CD4-positive, alpha-beta T cell (primary cell): ENCODE data around the gene PSD. TPM values are rescaled to one million over a fixed set of nuclear protein-coding genes. Genes with fewer than 3 reads are reported as not detected.

Experiments
- ATAC-seq: fragments of 200-7000 bp; cut with Tn5 transposase; one replicate; pipeline ENCODE4 v1.10.0; 2022; ENCODE audit warnings: mild to moderate bottlenecking; ENCODE audit not compliant: poor library complexity
- CTCF ChIA-PET: fragments of 350-600 bp; sonication (Branson Sonifier 250); formaldehyde crosslinking; loops from one replicate; lab custom pipeline; 2021; ENCODE audit warnings: antibody characterized with exemption, inconsistent platforms; lab: Charles Lee
- POLR2A ChIA-PET: fragments of 350-600 bp; sonication (Branson Sonifier 250); formaldehyde crosslinking; loops from one replicate; lab custom pipeline; 2021; ENCODE audit warnings: antibody characterized with exemption, inconsistent platforms; lab: Charles Lee
- DNase-seq, 14 experiments: peaks; one replicate each; pipeline ENCODE4 v3.0.0-alpha.2; 2013 to 2020; ENCODE audit warnings: mixed read lengths in 2 of 14
- H3K27ac ChIP-seq, 2 donors: one replicate each; pipeline versions ENCODE4 v1.5.1 to v1.7.0; 2013; ENCODE audit warnings: low read length in 2 of 2, low read depth in 1 of 2, mild to moderate bottlenecking in 1 of 2
- H3K27me3 ChIP-seq, 2 experiments: 1 replicate in 1 of 2; 2 replicates in 1 of 2; pipeline versions ENCODE4 v1.6.1 to v1.7.0; 2013; ENCODE audit warnings: low read length in 2 of 2, control low read depth in 1 of 2, mild to moderate bottlenecking in 1 of 2, moderate library complexity in 1 of 2; ENCODE audit not compliant: insufficient read depth in 2 of 2, control insufficient read depth in 1 of 2
- H3K36me3 ChIP-seq: one replicate; pipeline ENCODE4 v1.6.1; 2013; ENCODE audit warnings: low read length, control low read depth; ENCODE audit not compliant: insufficient read depth
- H3K4me1 ChIP-seq: one replicate; pipeline ENCODE4 v1.6.1; 2013; ENCODE audit warnings: low read length, control low read depth; ENCODE audit not compliant: insufficient read depth
- H3K4me3 ChIP-seq: one replicate; pipeline ENCODE4 v1.5.1; 2013; ENCODE audit warnings: mild to moderate bottlenecking, low read length, moderate library complexity
- H3K9me3 ChIP-seq, 2 experiments: 1 replicate in 1 of 2; 2 replicates in 1 of 2; pipeline versions ENCODE4 v1.6.1 to v1.7.0; 2013; ENCODE audit warnings: low read length in 2 of 2, mild to moderate bottlenecking in 2 of 2, control low read depth in 1 of 2, moderate library complexity in 1 of 2; ENCODE audit not compliant: control insufficient read depth in 1 of 2, insufficient read depth in 1 of 2
- H3K27ac Mint-ChIP-seq: one replicate; pipeline ENCODE4 v1.8.0; 2020; ENCODE audit warnings: mixed read lengths
- H3K27me3 Mint-ChIP-seq: one replicate; pipeline ENCODE4 v1.8.0; 2021; ENCODE audit warnings: mixed read lengths
- H3K36me3 Mint-ChIP-seq: one replicate; pipeline ENCODE4 v1.8.0; 2021; ENCODE audit warnings: low read depth, mixed read lengths
- H3K4me1 Mint-ChIP-seq: one replicate; pipeline ENCODE4 v1.8.0; 2021; ENCODE audit warnings: low read depth, mixed read lengths
- H3K4me3 Mint-ChIP-seq: one replicate; pipeline ENCODE4 v1.8.0; 2020; ENCODE audit warnings: mild to moderate bottlenecking, mixed read lengths
- H3K9me3 Mint-ChIP-seq: one replicate; pipeline ENCODE4 v1.8.0; 2020; ENCODE audit warnings: mixed read lengths
- intact Hi-C, 2 experiments: fragments of 100-400 bp; cut with DNase I in 1 of 2; cut with micrococcal nuclease in 1 of 2; formaldehyde crosslinking; loops; one replicate each; pipeline versions ENCODE4 v1.15.1 to v1.9.0; 2023 to 2025; cut with DNase I, micrococcal nuclease
- total RNA-seq, 174 experiments: library from RNA in 2 of 174; stranded (reverse) in 2 of 174; gene quantifications; one replicate each; pipeline ENCODE4 v1.2.3 and lab custom pipeline; 2021 to 2026
- TF ChIP-seq, protein P1 (sequence below): fragments of 200-600 bp; IDR thresholded peaks from one replicate; pipeline ENCODE4 v1.8.0; 2022; ENCODE audit warnings: antibody characterized with exemption, mild to moderate bottlenecking

The PSD gene
- total RNA-seq, 2 experiments from 2014 or later = 16.7 to 17.8 TPM

DNA sequence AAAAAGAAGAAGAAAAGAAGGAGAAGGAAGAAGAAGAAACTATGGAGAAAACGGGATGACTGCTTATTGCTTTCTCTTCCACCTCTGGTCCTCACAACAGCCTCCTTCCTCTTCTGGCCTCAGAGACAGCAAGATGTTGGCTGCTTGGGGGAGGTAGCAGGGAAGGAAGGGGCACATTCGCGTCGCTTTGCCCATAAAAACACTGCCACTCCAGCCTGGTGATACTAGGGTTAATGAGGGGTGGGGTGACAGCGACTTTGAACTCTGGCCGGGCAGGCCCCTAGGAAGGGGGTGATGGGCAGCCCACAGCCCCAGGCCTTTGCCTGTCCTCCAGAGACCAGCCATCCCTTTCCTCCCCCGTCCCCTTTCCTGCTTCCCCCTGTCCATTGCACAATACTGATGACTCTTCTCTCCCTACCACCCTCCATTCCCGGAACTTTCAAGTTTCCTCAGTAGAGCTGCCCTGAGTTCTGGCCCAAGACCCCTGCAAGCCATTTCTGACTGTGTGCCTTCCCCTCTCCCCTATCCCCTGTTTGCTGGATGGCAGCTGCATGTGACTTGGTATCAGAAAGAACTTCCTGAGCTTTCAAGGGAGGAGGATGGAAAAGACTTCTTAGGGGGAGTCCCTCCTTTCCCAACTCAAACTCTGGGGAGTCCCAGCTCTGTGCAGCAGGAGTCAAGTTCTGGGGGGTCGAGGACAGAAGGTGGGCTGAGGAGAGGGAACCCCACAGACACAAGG, 16.0 kb upstream of the PSD start:
- no peaks in the 10 kb centered on the region for H3K27me3 Mint-ChIP-seq
- Histone ChIP-seq H3K27ac (peak overlapping the region; percentile 59 to 71), H3K4me1 (peaks cover 68% of the 10 kb centered on the region), H3K27me3 (no peaks in the 10 kb centered on the region), H3K36me3 (peaks cover 2% of the 10 kb centered on the region), H3K9me3 (no peaks in the 10 kb centered on the region), H3K4me3 (no peak overlapping the region)
- peaks cover 64% of the 10 kb centered on the region for H3K4me1 Mint-ChIP-seq
- POLR2A ChIA-PET = interaction anchor here (1.0 to 5.9 kb wide), 5 partner anchors 14 to 211 kb away, joined by 3 to 131 read pairs (median 13); partner anchors contain the start of genes C10orf95, FBXL15 and GBF1
- peak in 1 of 14 experiments; percentile 20 for DNase-seq
- TF ChIP-seq, protein P1, sequence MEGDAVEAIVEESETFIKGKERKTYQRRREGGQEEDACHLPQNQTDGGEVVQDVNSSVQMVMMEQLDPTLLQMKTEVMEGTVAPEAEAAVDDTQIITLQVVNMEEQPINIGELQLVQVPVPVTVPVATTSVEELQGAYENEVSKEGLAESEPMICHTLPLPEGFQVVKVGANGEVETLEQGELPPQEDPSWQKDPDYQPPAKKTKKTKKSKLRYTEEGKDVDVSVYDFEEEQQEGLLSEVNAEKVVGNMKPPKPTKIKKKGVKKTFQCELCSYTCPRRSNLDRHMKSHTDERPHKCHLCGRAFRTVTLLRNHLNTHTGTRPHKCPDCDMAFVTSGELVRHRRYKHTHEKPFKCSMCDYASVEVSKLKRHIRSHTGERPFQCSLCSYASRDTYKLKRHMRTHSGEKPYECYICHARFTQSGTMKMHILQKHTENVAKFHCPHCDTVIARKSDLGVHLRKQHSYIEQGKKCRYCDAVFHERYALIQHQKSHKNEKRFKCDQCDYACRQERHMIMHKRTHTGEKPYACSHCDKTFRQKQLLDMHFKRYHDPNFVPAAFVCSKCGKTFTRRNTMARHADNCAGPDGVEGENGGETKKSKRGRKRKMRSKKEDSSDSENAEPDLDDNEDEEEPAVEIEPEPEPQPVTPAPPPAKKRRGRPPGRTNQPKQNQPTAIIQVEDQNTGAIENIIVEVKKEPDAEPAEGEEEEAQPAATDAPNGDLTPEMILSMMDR = no peak
- intact Hi-C loops = loop anchor here (1.0 to 5.0 kb wide), 2 partner anchors 15 to 68 kb away; partner anchors contain the start of genes ACTR1A (in 1 of the 2) and SUFU (in 1 of the 2)
- CTCF ChIA-PET = interaction anchor here (0.6 to 1.3 kb wide), 4 partner anchors 8 to 305 kb away, joined by 3 read pairs; partner anchors contain the start of gene ACTR1A
- no peaks in the 10 kb centered on the region for H3K9me3 Mint-ChIP-seq
- peak overlapping the region; percentile 85 for H3K4me3 Mint-ChIP-seq
- peaks cover 10% of the 10 kb centered on the region for H3K36me3 Mint-ChIP-seq
- ATAC-seq = no peak
- peak overlapping the region; percentile 92 for H3K27ac Mint-ChIP-seq

- H3K4me3 Mint-ChIP-seq = peak overlapping the region; percentile 95
- TF ChIP-seq, protein P1 = no peak
- intact Hi-C loops = loop anchor here (1.0 to 5.0 kb wide), 3 partner anchors 16 to 69 kb away; partner anchors contain the start of genes ACTR1A (in 1 of the 2), C10orf95 (in 1 of the 2) and SUFU (in 1 of the 2)
- H3K27me3 Mint-ChIP-seq = no peaks in the 10 kb centered on the region
- H3K9me3 ChIP-seq = no peaks in the 10 kb centered on the region
- peaks cover 10% of the 10 kb centered on the region for H3K36me3 Mint-ChIP-seq
- H3K27ac Mint-ChIP-seq = peak overlapping the region; percentile 92
- H3K4me1 Mint-ChIP-seq = peaks cover 64% of the 10 kb centered on the region
- POLR2A ChIA-PET = interaction anchor here (1.0 to 5.9 kb wide), 8 partner anchors 12 to 212 kb away, joined by 3 to 131 read pairs (median 13); partner anchors contain the start of genes C10orf95, FBXL15, GBF1 and NFKB2
- H3K4me3 ChIP-seq = no peak overlapping the region
- CTCF ChIA-PET = interaction anchor here (0.7 to 2.2 kb wide), 4 partner anchors 9 to 70 kb away, joined by 3 to 10 read pairs (median 3); partner anchors contain the start of gene SUFU
- H3K36me3 ChIP-seq = peaks cover 2% of the 10 kb centered on the region
- no peaks in the 10 kb centered on the region for H3K27me3 ChIP-seq
- DNase-seq (peak in 2 of 14 experiments; percentile 40 to 49), ATAC-seq (no peak)
- H3K27ac ChIP-seq = peak overlapping the region in 1 of 2 donors; percentile 5
- peaks cover 67% of the 10 kb centered on the region for H3K4me1 ChIP-seq
- H3K9me3 Mint-ChIP-seq = no peaks in the 10 kb centered on the region
These were observed 15.0 kb upstream of the PSD start for GRCh38 chr10:102433619-102434046.

GRCh38 chr10:102432162-102432950, 13.8 kb upstream of the PSD start, which contains the start of gene CUEDC2:
TSS of gene CUEDC2 (minus strand) at chr10:102432574. CDS start at chr10:102425188, 7,386 bp downstream.
- peaks cover 2% of the 10 kb centered on the region for H3K36me3 ChIP-seq
- peak within 1 kb of the TSS; percentile 95 for H3K4me3 Mint-ChIP-seq
- ChIA-PET CTCF (interaction anchor here (0.5 to 2.2 kb wide), 10 partner anchors 10 to 201 kb away, joined by 3 to 10 read pairs (median 3); partner anchors contain the start of genes FBXL15, NFKB2 and SUFU), POLR2A (interaction anchor here (0.6 to 5.9 kb wide), 19 partner anchors 10 to 592 kb away, joined by 3 to 131 read pairs (median 3); partner anchors contain the start of genes ACTR1A, ARL3, C10orf95 and FBXL15)
- ATAC-seq = peak; percentile 93
- H3K9me3 ChIP-seq = no peaks in the 10 kb centered on the region
- H3K4me1 Mint-ChIP-seq = peaks cover 56% of the 10 kb centered on the region
- H3K4me1 ChIP-seq = peaks cover 57% of the 10 kb centered on the region
- no peaks in the 10 kb centered on the region for H3K9me3 Mint-ChIP-seq
- H3K4me3 ChIP-seq = peak within 1 kb of the TSS; percentile 72
- peak within 1 kb of the TSS; percentile 92 for H3K27ac Mint-ChIP-seq
- intact Hi-C loops = loop anchor here (1.0 to 5.0 kb wide), 4 partner anchors 11 to 70 kb away; partner anchors contain the start of genes ACTR1A (in 1 of the 2), C10orf95 (in 1 of the 2) and SUFU (in 1 of the 2)
- H3K36me3 Mint-ChIP-seq = peaks cover 10% of the 10 kb centered on the region
- peak within 1 kb of the TSS; percentile 23 to 37 for H3K27ac ChIP-seq
- no peaks in the 10 kb centered on the region for H3K27me3 ChIP-seq
- peak; percentile 90 to 97 (median 96) for DNase-seq
- no peaks in the 10 kb centered on the region for H3K27me3 Mint-ChIP-seq
- TF ChIP-seq, protein P1 = no peak
